ENCODE data around the gene CFLAR.
"Not testable (repeated sequence)": the region's sequence is repeated elsewhere in the genome, so short reads cannot be mapped to it uniquely, and the experiment has no call there.

Gene CFLAR

GRCh38 chr2:201149821-201150165, 33.8 kb downstream of the CFLAR start:
- DNase-seq: not testable (repeated sequence)

GRCh38 chr2:201150454-201151020, 34.6 kb downstream of the CFLAR start:
- no peak for DNase-seq

DNA sequence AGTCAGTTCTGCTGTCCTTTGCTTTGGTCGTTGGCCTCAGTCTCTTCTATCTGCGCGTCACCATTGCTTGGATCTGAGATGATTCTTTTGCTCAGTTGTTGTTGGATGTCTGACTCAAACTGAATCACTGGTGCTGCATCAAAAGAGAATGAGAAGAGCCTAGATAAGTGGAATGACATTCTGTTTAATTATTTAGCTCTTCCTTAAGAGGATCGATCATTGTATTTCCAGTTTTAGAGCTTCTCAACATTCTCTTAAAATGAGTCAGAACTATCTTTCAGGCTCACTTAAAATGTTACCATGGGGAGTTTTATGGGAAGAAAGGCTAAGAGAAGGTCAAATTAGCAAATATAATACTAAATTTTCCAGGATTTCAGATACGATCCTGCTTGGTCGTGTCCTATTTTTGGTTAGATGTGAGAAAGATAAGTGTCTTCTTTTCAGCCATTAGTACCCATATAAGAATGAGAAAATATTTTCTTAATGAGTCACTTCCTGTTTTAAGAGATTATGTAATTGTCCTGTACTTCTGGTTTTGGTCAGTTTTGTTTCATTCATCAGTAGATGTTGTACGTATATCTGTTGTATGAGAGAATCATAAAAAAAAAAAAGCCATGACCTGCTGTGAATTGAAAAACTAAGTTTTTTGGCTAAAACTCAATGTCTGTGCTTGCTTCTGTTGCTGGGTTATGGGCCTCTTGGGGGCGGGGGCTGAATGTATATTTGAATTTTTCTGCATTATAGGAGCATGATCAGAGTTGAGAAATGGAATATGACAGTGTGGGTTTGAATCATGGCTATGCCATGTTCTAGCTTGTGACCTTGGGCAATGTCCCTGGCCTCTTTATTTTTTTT, 35.4 kb downstream of the CFLAR start:
- no peak for DNase-seq

GRCh38 chr2:201152517-201152916, 36.6 kb downstream of the CFLAR start:
- no peak for DNase-seq

- no peak for DNase-seq
Measured at GRCh38 chr2:201152999-201153815, 37.2 kb downstream of the CFLAR start.

- no peak for DNase-seq
Measured at GRCh38 chr2:201154615-201155399, 38.8 kb downstream of the CFLAR start.

- DNase-seq: no peak
Measured at GRCh38 chr2:201156036-201156435, 40.1 kb downstream of the CFLAR start.

- no peak for DNase-seq
Measured at GRCh38 chr2:201156640-201157039, 40.7 kb downstream of the CFLAR start.

GRCh38 chr2:201157694-201158093, 41.7 kb downstream of the CFLAR start:
- DNase-seq: no peak

GRCh38 chr2:201158111-201158929, 42.4 kb downstream of the CFLAR start:
- DNase-seq: peak; percentile 19

DNA sequence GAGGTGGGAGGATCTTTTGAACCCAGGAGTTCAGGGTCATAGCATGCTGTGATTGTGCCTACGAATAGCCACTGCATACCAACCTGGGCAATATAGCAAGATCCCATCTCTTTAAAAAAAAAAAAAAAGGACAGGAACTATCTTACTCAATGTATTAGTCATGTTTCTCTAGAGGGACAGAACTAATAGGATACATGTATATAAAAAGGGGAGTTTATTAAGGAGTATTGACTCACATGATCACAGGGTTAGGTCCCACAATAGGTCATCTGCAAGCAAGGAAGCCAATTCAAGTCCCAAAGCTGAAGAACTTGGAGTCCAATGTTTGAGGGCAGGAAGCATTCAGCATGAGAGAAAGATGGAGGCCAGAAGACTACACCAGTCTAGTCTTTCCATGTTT, 48.2 kb downstream of the CFLAR start:
- no peak for DNase-seq

DNA sequence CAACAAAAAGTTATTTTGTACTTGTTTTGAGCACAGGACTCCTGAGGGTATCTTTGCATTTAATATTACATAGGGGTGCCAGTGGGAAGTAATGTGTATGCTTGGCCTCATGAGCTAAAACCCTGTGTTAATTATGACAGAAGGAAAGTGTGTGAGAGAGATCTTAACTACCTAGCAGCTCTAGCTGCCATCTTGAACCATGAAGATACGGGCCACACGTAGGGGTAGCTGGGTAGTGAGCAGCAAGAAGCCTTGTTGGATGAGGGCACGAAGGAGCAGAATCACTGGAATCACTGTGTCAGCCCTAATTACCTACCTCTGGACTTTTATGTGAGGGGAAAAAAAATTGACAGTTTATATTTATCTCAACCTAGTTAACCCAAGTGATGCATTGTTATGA, 51.6 kb downstream of the CFLAR start:
- no peak for DNase-seq

DNA sequence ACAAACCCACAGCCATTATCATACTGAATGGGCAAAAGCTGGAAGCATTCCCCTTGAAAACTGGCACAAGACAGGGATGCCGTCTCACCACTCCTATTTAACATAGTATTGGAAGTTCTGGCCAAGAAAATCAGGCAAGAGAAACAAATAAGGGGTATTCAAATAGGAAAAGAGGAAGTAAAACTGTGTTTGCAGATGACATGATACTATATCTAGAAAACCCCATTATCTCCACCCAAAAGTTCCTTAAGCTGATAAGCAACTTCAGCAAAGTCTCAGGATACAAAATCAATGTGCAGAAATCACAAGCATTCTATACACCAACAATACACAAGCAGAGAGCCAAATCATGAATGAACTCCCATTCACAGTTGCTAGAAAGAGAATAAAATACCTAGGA, 52.5 kb downstream of the CFLAR start:
- not testable (repeated sequence) for DNase-seq

- no peak for DNase-seq
Measured at GRCh38 chr2:201171259-201171814, 55.4 kb downstream of the CFLAR start.

DNA sequence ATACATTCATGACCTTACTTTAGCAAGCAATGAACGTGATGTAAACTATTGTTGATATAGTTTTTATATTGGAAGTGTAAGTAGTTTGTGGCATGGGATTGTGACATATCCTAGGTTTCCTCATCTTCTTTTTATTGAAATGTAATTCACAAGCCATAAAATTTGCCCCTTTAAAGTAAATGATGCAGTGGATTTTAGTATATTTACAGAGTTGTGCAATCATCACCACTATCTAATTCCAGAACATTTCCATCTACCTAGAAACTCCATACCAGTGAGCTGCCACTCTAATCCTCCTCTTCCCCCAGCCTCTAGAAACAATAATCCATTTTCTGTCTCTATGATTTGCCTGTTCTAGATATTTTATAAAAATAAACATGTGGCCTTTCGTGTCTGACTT, 56.3 kb downstream of the CFLAR start:
- DNase-seq: no peak

- no peak for DNase-seq
Measured at GRCh38 chr2:201174687-201175086, 58.7 kb downstream of the CFLAR start.

GRCh38 chr2:201176081-201176481, 60.1 kb downstream of the CFLAR start:
- peak; percentile 82 for DNase-seq

DNA sequence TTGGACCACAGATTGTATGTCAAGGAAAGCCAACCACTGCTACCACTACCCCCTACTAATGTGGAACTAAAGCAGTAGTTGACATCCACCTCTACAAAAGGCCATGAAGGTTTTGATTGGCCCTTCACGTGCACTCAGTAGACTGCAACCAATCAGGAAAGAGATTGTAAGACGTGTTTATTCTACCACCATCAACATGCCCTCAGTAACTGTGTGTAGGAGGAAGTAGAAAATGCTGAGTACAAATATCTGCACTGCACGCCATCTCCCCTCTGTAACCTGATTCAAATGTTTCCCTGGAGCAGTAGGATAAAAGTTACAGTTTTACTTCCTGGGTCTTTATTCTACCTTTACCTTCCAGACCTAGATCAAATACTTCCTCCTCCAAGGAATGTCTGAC, 64.0 kb downstream of the CFLAR start:
- DNase-seq: no peak

DNA sequence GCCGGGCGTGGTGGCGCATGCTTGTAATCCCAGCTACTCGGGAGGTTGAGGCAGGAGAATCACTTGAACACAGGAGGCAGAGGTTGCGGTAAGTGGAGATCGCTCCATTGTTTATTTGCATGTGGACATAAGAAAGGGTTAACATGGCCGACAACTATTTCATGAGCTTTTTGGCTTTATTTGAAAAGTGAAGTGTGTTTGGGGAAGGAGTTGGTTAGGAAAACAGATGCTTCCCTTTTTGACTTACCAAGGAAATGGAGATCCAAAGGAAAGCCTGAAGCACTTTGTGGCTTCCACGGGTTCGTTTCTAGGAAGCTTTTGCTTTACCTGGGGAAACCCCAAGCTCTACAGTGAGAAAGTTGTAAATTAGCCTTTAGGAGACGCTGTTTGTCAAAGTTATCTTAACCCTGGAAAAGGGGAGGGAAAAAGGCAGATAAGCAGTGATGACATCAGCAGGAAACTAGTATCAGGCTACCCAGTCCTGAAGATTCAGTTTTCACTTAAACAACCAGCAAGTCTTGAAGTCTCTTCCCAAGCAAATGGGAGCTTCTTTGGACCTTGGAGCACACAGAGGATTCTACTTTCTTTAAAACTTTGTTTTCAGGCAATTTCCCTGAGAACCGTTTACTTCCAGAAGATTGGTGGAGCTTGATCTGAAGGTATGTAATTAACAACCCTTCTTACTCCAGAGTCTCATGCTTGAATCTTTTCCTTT, 66.8 kb downstream of the CFLAR start, which contains the start of gene CASP10:
TSS of gene CASP10 (plus strand) at position 492 of the 715 bp plus-strand sequence. CDS start 2,637 bp downstream, outside the sequence.
- no peak for DNase-seq

DNA sequence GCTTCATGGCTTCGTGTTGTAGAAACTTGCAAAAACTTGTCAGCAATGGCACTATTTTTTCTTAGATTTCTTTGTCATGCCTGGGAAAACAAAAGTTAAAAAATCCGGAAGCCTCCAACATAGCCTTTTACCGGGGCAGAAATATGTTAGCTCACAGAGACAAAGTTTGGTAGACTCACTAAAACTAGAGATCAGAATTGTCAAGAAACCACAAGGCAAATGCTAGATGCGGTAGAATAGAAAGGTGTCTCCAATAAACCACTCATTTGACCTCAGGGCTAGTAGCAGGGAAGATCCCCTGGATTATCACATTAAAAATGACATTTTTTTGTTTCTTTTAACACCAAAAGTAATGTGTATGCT, 67.4 kb downstream of the CFLAR start:
- DNase-seq: no peak

GRCh38 chr2:201183835-201184234, 67.9 kb downstream of the CFLAR start:
- not testable (repeated sequence) for DNase-seq

All from DMS79 treated with DMSO at 0.1 percent for 48 hours (cell line).